Stimulated activated CD4-positive, alpha-beta T cell treated with anti-CD3 and anti-CD28 coated beads, TNF-alpha, amount 100 ng/mL, for 24 hours (primary cell): ENCODE data around the gene PTPN1.

Experiments
- DNase-seq, 3 experiments: peaks; one replicate each; pipeline ENCODE4 v3.0.0-alpha.2; 2020; ENCODE audit warnings: low read depth in 3 of 3

PTPN1 gene

GRCh38 chr20:50634191-50634590 lies 124.0 kb downstream of the PTPN1 start:
- no peak for DNase-seq
